GM19324 (cell line): Measurements from ENCODE around the gene SLC6A20.
A peak's percentile ranks its signal among the peaks of the same experiment; 100 is the strongest.

Source experiments
- ATAC-seq: cut with Tn5 transposase; IDR thresholded peaks from one replicate; pipeline ENCODE4 v1.9.1; 2021; ENCODE audit warnings: mild to moderate bottlenecking, moderate library complexity; ENCODE audit not compliant: unreplicated experiment, low FRiP score

SLC6A20 gene, protein sequence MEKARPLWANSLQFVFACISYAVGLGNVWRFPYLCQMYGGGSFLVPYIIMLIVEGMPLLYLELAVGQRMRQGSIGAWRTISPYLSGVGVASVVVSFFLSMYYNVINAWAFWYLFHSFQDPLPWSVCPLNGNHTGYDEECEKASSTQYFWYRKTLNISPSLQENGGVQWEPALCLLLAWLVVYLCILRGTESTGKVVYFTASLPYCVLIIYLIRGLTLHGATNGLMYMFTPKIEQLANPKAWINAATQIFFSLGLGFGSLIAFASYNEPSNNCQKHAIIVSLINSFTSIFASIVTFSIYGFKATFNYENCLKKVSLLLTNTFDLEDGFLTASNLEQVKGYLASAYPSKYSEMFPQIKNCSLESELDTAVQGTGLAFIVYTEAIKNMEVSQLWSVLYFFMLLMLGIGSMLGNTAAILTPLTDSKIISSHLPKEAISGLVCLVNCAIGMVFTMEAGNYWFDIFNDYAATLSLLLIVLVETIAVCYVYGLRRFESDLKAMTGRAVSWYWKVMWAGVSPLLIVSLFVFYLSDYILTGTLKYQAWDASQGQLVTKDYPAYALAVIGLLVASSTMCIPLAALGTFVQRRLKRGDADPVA

DNA sequence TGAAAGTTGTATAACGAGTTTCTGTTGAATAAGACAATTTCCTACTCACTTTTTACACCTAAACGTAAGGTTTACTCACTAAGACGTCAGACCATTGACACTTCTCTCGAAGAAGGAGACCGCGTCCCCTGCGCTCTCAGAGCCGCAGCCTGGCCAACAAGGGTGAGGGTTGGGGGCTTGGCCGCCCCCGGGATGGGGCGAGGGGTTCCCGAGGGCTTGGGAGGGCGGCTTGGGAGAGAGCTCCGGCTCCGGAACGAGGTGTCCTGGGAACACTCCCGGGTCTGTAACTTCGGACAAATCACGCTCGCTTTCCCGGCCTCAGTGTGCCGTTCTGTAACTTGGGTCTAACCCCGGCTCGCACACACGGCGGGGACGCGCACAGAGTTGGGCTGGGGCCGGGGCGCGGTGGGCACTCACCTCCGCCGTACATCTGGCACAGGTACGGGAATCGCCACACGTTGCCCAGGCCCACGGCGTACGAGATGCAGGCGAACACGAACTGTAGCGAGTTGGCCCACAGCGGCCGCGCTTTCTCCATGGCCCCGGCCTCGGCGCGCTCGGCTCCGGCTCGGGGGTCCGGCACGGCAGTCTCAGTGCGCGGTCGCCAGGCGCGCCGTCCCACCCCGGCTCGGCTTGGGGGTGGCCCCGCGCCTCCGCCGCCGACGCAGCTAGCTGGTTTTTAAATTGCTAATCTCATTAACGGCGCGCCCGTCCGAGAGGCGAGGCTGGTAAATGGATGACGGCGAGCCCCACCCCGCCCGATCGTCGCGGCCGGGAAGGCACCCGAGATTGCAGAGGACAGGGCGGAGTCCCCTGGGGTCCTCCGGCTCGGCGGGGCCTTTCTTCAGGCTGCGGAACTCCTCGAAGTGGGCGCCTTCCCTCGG, at the start of gene SLC6A20:
Gene SLC6A20, minus strand, starts transcription at position 655 of the 884 bp plus-strand sequence. Its CDS starts 117 bp downstream, at position 538.
- ATAC-seq = no peak

DNA sequence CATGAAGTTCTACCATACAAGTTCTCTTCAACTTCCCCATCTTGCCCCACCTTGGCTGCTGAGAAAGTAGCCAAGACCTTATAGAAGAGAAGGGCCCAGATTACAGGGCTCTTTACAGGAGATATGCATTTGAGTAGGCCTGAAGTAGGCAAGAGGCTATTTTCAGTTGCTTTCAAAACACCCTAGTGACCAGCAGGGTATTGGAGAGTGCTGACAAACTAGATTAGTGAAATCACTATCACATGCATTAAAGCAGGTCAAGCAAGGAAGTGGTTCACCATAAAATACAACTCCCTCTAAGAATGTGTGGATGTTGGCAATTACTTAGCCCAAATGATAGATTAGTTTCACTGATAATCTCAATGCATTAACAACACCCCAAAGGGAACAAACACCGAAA, 48.3 kb upstream of the SLC6A20 start:
- no peak for ATAC-seq

DNA sequence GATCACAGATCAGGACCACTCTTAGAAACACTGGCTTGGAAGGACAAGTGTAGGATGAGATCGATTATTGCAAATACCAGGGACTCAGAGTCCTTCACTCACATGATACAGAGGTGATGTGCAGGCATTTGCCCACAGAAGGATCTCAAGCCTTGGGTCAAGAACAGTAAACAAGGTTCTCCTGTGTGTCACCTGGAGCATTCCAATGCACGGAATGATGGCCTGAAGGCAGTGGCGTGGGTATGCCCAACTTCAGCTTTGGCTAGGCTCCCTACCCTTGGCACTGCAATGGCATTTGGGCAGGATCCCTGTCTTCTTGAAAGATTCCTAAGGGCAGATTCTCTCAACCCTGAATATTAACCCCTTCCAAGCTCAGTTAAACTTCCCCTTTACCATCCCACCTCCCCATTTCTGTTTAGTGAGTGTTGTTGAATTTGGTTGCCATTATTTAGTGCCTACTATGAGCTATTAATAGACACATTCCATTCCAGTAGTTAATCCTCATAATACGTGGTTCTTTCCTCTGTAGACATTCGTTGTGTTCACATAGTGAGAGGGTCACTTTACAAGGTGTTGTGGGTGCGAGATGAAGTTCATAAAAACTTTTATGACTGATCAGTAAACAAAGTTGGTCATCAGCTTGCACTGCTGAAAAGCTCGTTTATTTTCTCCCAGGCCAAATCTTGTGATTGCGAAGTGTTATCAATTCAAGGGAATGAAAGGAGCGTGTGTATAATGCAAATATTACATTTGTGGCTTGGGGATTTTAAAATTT, 46.7 kb upstream of the SLC6A20 start:
- no peak for ATAC-seq

DNA sequence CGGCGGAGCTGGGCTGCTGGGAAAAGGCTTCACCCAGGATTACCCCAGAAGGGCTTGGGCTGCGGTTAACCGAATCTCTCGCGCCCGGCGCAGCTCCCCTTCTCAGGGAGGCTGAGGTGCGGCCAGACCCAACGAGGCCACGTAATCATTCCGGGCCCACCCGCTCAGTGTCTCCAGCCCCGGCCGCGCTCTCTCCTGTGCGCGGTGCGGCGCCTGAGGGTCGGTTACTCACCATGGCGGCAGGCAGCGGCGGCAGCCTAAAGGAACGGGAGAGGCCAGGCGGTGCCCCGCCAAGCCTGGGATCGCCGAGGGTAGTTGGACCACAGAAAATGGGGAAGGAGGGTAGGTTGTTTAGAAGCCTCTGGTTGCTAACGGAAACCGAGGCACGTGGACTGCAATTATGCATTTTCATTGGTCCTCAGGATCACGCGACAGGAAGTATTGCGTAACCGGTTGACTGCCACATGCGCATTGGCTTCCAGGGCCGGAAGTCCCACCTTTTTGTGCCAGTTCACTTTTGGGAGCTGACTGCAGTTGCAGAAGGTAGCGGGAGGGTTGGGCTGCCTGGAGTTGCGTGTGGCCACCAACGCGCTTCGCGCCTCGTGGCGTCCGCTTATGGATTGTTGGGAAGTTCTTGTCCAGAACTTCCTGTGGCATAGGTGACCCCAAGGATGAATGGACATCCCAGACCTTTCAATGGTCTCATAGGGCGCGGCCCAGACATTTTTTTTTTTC, 45.6 kb upstream of the SLC6A20 start, which contains the start of gene LZTFL1:
Gene LZTFL1, minus strand, starts transcription at position 363 of the 735 bp plus-strand sequence. Its CDS starts 128 bp downstream, at position 235.
- ATAC-seq = peak; percentile 90

DNA sequence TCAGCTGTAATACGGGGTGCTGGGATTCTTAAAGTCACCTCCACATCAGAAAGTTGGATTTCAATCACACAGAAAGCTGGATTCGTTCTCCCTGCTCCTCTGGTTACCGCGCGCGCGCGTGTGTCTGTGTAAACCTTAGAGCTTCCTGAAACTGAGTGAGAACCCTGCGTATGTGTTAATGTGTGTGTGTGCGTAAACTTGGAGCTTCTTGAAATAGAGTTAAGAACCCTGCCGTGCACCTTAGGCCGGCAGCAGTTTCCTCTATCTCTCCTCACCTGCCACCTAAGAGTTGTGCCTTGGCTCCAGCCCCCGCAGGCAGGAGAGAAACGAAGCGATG, 45.1 kb upstream of the SLC6A20 start:
- peak; percentile 4 for ATAC-seq

DNA sequence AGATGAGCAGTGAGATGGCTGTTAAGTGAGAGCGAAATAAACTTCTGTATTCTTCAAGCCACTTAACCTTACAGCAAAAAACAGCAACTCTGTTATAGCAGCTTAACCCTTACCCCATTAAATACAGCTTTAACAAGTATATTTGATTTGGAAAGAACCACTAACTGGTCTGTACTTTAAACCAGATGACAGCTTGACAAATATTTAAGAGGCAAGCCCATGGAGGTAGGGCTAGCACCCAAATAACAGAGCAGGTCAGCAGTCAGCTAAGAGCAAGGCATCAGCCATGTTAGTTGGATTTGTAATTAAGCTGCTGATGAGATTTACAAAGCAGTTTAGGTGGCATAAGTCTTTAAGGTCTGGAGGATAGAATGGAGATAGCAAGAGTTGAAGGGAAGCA, 42.1 kb upstream of the SLC6A20 start:
- no peak for ATAC-seq

DNA sequence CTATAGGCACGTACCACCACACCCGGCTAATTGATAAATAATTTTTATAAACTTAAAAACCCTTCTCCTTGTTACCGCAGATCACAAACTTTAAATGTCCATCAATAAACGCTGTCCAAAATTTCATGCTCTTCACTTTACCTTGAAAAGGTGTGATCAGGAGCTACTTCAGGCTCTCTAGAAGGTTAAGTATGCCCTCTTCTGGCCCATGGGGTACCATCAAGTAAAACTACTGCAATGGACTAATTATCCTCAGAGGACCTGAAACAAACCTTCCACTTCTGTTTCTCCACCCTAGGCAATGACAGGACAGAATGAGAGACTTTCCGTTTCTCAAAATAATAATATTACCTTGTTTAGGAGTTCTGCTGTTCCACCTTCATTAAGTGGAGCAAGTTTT, 36.4 kb upstream of the SLC6A20 start:
- no peak for ATAC-seq

DNA sequence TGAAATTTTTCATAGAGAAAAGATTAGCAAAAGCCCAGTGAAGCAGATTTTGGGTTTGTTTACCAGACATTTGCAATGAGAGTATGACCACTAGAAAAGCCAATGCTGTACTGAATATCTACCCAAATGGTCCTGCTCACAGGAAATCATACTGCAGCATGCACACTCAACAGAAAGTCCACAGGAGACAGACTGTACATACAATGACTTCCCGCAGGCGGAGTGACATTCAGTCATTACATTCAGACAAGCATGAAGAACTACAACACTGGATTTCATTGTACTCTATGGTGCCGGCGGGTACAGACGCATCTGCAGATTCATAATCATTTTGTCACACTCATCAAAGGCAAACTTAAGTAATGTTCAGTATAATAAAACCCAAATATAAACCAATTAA, 33.8 kb upstream of the SLC6A20 start:
- no peak for ATAC-seq

DNA sequence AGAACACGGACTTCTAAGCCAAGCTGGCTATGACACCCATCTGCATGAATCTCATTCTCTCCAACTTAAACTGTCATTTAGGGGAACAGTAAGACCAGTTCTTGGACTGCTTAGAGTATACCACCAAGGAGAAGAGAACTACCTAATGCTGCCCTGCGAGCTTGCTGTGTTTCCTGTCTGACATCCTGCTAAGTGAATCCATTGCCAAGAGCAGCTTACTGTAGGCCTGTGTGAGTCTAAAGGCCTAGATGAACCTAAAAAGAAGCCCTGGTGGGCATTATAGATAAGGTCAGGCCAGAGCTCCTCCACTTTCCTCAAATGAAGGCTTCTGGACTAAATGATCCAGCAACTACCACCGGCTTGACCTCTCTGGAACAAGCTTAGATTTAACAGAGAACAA, 30.6 kb upstream of the SLC6A20 start:
- ATAC-seq = no peak

DNA sequence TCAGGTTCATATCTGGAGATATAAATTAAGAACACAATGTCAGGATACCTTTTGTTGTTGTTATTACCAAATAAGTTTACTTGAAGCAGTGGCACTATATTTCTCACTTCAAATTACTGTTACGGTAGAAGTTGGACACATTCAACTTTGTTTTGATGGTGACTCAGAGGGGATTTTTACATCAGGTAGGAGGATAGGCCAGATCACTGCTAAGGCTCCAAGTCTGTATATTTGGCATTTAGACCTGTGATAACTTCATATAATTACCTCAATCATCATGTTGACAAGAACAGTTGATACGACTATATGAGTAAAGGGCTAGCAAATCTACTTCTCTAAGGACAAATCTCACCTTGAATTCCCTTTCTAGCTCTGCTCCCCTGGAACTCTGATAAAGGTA, 30.0 kb upstream of the SLC6A20 start:
- ATAC-seq = no peak

DNA sequence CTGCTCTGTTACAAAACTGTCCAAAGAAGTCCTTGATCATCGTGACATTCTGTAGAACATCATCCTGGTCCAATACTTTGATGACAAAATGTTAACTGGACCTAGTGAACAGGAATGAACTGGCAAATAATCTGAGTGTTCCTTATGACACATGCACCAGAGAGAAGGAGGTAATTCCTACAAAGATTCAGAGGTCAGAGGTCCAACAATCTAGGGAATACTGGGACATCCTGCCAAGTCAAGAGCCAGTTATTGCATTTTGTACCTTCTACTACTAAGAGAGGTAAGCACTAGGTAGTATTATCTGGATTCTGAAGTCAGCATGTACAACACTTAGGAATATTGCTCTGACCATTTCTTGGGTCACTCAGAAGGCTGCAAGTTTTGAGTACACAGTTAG, 24.8 kb upstream of the SLC6A20 start:
- no peak for ATAC-seq

DNA sequence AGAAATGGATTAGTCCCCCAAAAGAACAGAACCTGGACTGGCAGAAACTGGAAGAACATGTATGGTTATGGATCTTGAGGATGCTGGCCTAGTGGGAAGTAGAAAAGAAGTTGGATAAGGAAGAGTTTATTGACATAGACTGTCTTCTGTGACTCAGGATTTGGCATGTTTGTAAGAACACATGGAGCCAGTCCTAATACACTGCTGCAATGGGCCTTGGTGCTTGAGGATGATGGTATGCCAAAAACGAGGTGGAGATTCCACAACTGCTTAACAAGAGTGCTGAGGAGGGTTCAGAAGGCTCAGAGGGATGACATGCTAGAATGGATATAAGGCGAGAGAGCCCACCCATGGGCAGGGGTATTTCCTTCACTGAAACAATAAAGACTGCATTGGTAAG, 23.2 kb upstream of the SLC6A20 start:
- ATAC-seq = no peak

DNA sequence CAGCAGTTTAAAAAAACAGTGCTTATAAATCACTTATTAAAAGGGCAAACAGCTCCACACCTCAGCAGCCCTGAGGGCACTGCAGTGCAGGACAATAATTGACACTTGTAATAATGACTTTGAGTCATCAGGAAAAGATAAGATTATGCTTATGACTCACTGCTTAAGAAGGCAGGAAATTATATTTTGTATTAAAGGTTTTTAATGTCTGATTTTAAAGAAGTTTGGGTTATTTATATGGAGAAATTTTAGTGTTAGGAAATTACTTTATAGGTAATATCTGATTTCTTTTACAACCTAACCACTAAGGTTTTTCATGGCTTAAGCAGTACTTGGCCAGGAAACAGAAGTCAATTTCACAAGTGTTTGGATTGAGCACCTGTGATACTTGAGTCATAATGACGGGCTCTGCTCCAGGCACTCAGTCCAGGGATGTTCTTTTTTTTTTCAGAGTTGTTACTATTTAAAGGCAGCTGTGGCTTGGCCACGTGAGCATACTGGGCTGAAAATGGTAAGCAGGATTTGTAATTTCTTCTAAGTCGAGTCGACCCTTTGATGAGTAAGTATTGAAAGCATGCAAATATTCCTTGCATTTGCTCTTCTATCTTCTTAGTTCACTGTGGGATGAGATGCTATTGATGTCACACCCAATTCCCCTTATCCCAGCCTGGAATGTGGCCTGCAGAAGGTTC, 21.6 kb upstream of the SLC6A20 start:
- ATAC-seq = no peak

DNA sequence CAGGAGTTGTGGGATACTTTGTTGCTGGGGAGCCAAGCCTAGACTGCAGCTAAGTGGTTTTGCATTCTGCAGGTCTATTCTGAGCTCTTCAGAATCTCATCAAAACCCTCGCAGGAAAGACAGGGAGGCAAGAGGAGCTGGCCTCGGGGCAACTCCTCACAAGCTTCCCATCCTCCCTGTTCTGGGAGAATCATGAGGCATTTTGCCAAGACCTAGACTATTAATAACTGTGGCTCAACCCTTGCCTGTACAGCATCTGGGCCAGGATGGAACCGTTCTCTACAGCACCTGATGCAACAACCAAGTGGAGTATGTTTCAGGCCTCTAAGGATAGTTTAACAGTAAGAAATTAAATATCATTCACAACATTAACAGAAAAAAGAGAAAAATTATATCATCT, 20.2 kb upstream of the SLC6A20 start:
- ATAC-seq = no peak

DNA sequence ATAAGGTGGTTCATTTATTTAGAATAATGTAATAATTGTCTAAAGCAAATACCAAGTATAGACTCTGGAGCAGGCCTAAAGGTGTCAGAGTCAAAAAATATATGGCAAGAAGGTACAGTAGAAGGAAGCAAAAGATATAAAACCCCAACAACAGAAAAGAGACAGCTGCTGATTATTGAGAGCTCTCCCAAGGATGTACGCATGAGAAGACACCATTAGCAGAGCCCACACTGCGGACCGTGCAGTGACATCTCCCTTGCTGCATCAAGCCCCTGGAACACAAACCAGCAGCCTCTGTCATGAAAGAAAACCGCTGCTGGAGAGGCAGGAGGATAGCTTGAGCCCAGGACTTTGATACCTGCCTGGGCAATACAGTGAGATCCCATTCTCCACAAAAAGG, 18.0 kb upstream of the SLC6A20 start:
- no peak for ATAC-seq

DNA sequence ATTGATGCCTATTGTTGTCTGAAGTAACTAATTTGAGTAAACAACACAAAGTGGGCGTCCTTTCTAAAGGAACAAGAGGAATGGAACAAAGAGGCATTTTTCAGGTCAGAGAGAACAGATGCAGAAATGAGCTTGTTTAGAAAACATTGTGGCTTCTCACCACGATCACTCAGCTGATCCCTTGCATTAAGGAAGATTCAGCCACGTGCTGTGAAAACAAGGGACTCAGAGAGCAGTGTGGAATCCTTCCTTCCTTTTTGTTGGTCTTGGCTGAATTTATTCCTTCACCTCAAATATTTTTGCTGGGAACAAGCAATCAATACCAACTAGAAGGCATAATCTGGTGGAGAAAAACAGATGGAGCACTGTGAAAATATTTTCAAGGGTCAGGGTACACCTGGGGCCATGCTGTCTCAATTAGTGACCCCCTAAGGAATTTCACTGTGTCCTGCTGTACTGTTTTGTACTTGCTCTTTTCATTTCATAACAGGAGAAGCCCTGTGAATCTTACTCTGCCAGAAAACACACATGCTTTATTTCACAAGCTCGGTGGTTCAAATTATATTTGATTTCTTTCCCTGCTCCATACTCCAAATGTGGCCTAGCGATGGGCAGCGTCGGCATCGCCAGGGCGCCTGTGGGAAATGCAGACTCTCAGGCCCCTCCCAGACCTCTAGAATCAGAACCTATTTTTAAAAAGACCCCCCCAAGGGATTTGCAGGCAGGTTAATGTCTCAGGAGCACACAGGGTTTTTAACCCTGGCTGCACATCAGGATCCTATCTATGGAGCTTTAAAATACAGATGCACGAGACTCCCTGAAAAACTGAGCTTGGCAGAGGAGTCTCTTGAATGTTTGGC, 11.6 kb upstream of the SLC6A20 start:
- ATAC-seq = no peak

DNA sequence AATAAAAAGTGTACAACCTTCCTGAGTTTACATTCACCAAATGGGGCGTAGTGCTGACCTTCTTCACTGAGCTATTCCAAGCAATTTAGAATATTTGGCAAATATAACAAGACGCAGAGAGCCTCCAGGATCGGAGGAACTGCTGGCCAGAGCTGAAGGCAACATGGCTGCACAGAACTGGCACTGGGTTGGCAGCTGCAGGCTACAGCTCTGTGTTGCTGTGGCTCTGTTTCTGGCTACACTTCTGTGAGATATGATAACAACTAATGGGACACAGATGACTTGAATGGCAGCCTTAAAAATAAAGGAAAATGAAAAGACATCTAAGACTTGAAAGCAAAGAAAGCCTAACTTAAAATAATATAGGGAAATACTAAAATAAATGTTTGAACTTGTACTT, 10.8 kb upstream of the SLC6A20 start:
- ATAC-seq = no peak

DNA sequence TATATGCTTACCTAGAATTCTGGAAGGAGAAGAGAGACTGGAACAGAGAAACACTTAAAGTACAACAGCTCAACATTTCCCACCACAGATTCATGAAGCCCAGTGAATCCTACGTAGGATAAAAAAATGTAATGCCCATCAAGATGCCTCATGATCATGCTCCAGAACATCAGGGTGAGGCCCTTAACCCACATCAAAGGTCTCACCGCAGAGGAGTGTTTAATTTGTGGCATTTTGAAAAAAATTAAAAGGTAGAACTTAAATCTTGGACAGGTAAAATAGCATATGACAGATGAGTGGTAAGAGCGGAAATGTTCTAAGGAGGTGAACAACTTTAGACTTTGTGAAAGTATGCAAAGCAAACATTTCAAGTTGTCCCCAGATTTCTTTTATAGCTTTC, 9.7 kb upstream of the SLC6A20 start:
- no peak for ATAC-seq
